IPS-18a (cell line): ENCODE measurements around the gene TSPAN11.
"Not testable (repeated sequence)": the region's sequence is repeated elsewhere in the genome, so short reads cannot be mapped to it uniquely, and the experiment has no call there.

ENCODE experiments used
- H3K27ac ChIP-seq: one replicate; pipeline ENCODE4 v1.5.1; 2013; ENCODE audit warnings: low read length
- H3K27me3 ChIP-seq: one replicate; pipeline ENCODE4 v1.6.1; 2013; ENCODE audit warnings: mild to moderate bottlenecking, low read length; ENCODE audit not compliant: control insufficient read depth, insufficient read depth
- H3K36me3 ChIP-seq: one replicate; pipeline ENCODE4 v1.6.1; 2013; ENCODE audit warnings: low read depth, low read length; ENCODE audit not compliant: control insufficient read depth
- H3K4me1 ChIP-seq: one replicate; pipeline ENCODE4 v1.6.1; 2013; ENCODE audit warnings: low read depth, low read length; ENCODE audit not compliant: control insufficient read depth
- H3K4me3 ChIP-seq: one replicate; pipeline ENCODE4 v1.5.1; 2013; ENCODE audit warnings: low read length
- H3K9ac ChIP-seq: one replicate; pipeline ENCODE4 v1.6.1; 2013; ENCODE audit warnings: mild to moderate bottlenecking, low read length, moderate library complexity
- H3K9me3 ChIP-seq: one replicate; pipeline ENCODE4 v1.6.1; 2013; ENCODE audit warnings: low read depth, low read length; ENCODE audit not compliant: control insufficient read depth

TSPAN11 gene

GRCh38 chr12:31006416-31007152 lies 80.0 kb downstream of the TSPAN11 start:
- H3K4me1 ChIP-seq: no peaks in the 10 kb centered on the region
- H3K9me3 ChIP-seq: no peaks in the 10 kb centered on the region
- no peaks in the 10 kb centered on the region for H3K27me3 ChIP-seq
- H3K36me3 ChIP-seq: no peaks in the 10 kb centered on the region
- no peak overlapping the region for H3K4me3 ChIP-seq
- no peak overlapping the region for H3K9ac ChIP-seq
- no peak overlapping the region for H3K27ac ChIP-seq

GRCh38 chr12:31007153-31007495 lies 80.6 kb downstream of the TSPAN11 start:
- Histone ChIP-seq H3K27ac (no peak overlapping the region), H3K4me3 (no peak overlapping the region), H3K9me3 (no peaks in the 10 kb centered on the region), H3K36me3 (no peaks in the 10 kb centered on the region), H3K9ac (no peak overlapping the region), H3K4me1 (no peaks in the 10 kb centered on the region), H3K27me3 (no peaks in the 10 kb centered on the region)

GRCh38 chr12:31007636-31008175 lies 81.2 kb downstream of the TSPAN11 start:
- no peak overlapping the region for H3K27ac ChIP-seq

GRCh38 chr12:31008241-31008761 lies 81.8 kb downstream of the TSPAN11 start:
- no peak overlapping the region for H3K9ac ChIP-seq

More at GRCh38 chr12:31007636-31008175, 81.2 kb downstream of the TSPAN11 start:
- Histone ChIP-seq H3K4me3 (no peak overlapping the region), H3K4me1 (no peaks in the 10 kb centered on the region), H3K9ac (no peak overlapping the region), H3K27me3 (no peaks in the 10 kb centered on the region), H3K36me3 (no peaks in the 10 kb centered on the region), H3K9me3 (no peaks in the 10 kb centered on the region)

DNA sequence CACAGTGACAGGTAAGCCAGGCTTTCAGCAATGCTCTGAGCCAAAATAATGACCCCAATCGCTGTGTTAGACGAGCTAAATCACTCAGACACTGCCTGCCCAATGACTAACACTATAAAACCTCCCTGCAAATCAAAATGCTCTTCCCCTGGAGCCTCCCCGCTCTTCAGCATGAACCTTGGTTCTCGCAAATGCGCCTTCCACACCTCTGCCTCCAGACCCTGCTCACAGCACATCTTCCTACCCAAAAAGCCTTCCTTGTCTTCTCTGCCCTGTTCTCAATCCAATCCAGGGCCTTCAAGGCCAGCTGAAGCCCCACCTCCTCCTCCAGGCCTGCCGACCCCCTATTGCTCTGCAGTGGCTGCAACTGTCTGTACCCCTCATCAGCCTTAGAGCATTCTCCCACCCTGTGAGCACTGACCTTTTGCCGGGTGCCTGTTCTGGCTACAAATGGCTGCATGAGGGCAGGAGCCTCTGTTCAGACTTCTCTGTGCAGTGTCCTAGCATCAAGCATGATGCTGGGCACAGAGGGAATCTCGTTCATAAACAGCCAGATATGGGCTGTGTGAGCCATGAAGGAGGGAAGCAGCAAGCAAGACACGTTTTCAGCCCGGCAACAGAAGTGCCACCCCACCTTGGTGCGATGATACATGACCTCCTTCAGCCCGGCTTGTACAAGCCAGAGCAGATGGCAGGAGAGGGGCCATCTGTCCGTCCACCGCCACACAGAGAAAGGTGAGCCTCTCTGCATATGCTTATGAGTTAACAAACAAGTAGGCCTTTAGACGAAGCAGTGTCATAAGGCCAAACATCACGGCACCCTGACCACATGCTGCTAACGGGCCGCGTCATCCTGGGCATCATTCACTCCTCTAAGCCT lies 82.7 kb downstream of the TSPAN11 start:
- Histone ChIP-seq H3K27ac (no peak overlapping the region), H3K36me3 (no peaks in the 10 kb centered on the region), H3K9ac (no peak overlapping the region), H3K4me1 (no peaks in the 10 kb centered on the region), H3K9me3 (no peaks in the 10 kb centered on the region), H3K4me3 (no peak overlapping the region), H3K27me3 (no peaks in the 10 kb centered on the region)

More at GRCh38 chr12:31008241-31008761, 81.8 kb downstream of the TSPAN11 start:
- no peak overlapping the region for H3K4me3 ChIP-seq
- no peaks in the 10 kb centered on the region for H3K36me3 ChIP-seq
- no peak overlapping the region for H3K27ac ChIP-seq
- H3K27me3 ChIP-seq: no peaks in the 10 kb centered on the region
- no peaks in the 10 kb centered on the region for H3K9me3 ChIP-seq
- H3K4me1 ChIP-seq: no peaks in the 10 kb centered on the region

DNA sequence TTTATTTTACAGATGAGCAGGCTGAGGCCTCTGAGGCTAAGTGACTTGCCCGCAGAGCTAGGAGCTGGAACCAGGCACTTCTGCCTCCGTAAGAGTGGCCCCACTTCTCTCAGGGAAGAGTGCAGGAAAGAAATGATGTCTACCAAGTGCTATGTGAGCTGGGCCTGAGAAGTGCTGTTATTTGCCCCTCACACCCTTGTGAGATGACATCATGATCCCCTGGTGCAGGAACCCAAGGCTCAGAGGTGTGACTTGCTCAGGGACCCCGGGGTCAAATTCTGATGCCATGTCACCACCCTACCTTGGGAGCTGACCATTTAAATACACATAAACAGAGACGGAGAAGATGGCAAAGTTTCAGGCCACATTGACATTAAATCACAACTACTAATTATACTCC lies 83.4 kb downstream of the TSPAN11 start:
- Histone ChIP-seq H3K9me3 (no peaks in the 10 kb centered on the region), H3K4me3 (no peak overlapping the region), H3K27me3 (no peaks in the 10 kb centered on the region), H3K4me1 (no peaks in the 10 kb centered on the region), H3K27ac (no peak overlapping the region), H3K9ac (no peak overlapping the region), H3K36me3 (no peaks in the 10 kb centered on the region)

DNA sequence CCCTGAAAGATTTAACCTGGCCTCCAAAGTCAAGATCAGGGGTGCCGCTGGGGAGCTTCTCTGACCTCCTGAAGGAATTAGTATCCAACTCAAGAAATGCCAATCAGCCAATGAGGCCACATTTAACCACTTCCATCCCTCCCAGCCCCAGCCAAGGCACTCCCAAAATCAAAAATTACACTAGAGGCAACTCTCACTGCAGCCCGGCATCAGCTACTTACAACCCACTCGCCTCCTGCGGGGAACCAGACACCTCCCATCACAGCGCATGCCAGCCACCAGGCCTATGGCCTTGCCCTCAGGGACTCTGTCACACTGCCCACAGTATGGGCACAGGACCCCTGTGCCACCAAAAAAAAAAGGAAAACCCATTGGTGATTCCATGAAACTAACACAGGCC lies 84.8 kb downstream of the TSPAN11 start:
- no peaks in the 10 kb centered on the region for H3K4me1 ChIP-seq
- no peak overlapping the region for H3K4me3 ChIP-seq
- no peak overlapping the region for H3K27ac ChIP-seq
- H3K27me3 ChIP-seq: no peaks in the 10 kb centered on the region
- no peak overlapping the region for H3K9ac ChIP-seq
- no peaks in the 10 kb centered on the region for H3K36me3 ChIP-seq
- H3K9me3 ChIP-seq: no peaks in the 10 kb centered on the region

- H3K4me1 ChIP-seq: no peaks in the 10 kb centered on the region
- no peaks in the 10 kb centered on the region for H3K36me3 ChIP-seq
- H3K27ac ChIP-seq: no peak overlapping the region
- no peak overlapping the region for H3K4me3 ChIP-seq
- no peaks in the 10 kb centered on the region for H3K9me3 ChIP-seq
- H3K27me3 ChIP-seq: no peaks in the 10 kb centered on the region
- no peak overlapping the region for H3K9ac ChIP-seq
These were observed 85.4 kb downstream of the TSPAN11 start for GRCh38 chr12:31011746-31012566.

DNA sequence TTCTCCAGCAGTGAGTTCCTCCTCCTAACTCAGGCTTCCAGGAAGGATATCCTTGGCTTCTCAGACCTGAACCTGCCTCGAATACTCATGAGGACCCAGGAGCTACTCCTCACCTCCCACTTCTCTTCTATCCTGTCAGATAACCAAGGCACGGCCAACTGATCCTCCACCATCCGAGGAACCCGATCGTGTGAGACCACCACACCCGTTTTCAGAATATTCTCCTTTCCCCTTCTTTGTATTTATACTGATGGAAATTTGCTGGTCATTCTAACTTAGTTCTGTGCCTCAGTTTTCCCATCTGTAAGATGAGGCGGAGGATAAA lies 86.0 kb downstream of the TSPAN11 start:
- H3K9me3 ChIP-seq, H3K4me3 ChIP-seq, H3K9ac ChIP-seq, H3K4me1 ChIP-seq, H3K27ac ChIP-seq, H3K36me3 ChIP-seq, H3K27me3 ChIP-seq: not testable (repeated sequence)

GRCh38 chr12:31015215-31015614 lies 88.7 kb downstream of the TSPAN11 start:
- Histone ChIP-seq H3K4me3 (no peak overlapping the region), H3K27ac (no peak overlapping the region), H3K27me3 (no peaks in the 10 kb centered on the region), H3K4me1 (no peaks in the 10 kb centered on the region), H3K36me3 (no peaks in the 10 kb centered on the region), H3K9ac (no peak overlapping the region), H3K9me3 (no peaks in the 10 kb centered on the region)

DNA sequence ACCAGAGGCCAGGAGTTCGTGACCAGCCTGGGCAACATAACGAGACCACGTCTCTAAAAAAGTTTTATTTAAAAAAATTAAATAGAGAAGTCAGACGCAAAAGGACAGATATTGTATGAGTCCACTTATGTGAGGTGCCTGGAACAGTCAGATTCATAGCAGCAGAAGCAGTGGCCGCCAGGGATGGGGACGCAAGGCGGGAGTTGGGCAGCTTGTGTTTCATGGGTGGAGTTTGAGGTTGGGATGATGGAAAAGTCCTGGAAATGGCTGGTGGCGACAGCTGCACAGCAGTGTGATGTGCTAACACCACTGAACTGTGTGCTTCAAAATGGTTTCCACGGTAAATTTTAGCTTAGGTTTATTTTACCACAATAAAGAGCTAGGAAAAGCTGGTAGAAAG lies 89.5 kb downstream of the TSPAN11 start:
- Histone ChIP-seq H3K27me3 (no peaks in the 10 kb centered on the region), H3K4me3 (no peak overlapping the region), H3K9me3 (no peaks in the 10 kb centered on the region), H3K4me1 (no peaks in the 10 kb centered on the region), H3K27ac (no peak overlapping the region), H3K36me3 (no peaks in the 10 kb centered on the region), H3K9ac (no peak overlapping the region)
